WTC11 (cell line): Measurements from ENCODE around the gene FDXR. TPM values are rescaled to one million over a fixed set of nuclear protein-coding genes. Genes with fewer than 3 reads are reported as not detected.

Source experiments
- ATAC-seq: fragments of 200-7000 bp; cut with Tn5 transposase; 2 replicates; pipeline ENCODE4 v1.10.0; 2021; ENCODE audit warnings: mild to moderate bottlenecking, moderate library complexity
- CTCF ChIA-PET: fragments of 300-600 bp; sonication (Branson Sonifier 250); formaldehyde crosslinking; loops from one replicate; lab custom pipeline; 2021; ENCODE audit warnings: antibody characterized with exemption; lab: Charles Lee
- POLR2A ChIA-PET: fragments of 350-600 bp; sonication (Branson Sonifier 250); formaldehyde crosslinking; loops from one replicate; lab custom pipeline; 2021; ENCODE audit warnings: antibody characterized with exemption; lab: Charles Lee
- DNase-seq: peaks from one replicate; pipeline ENCODE4 v3.0.0; 2021; ENCODE audit warnings: low spot score
- H3K27ac Mint-ChIP-seq: 2 replicates; pipeline ENCODE4 v1.8.0; 2021; ENCODE audit warnings: mixed read lengths
- H3K27me3 Mint-ChIP-seq: 2 replicates; pipeline ENCODE4 v1.8.0; 2021; ENCODE audit warnings: low read depth, mild to moderate bottlenecking, moderate library complexity, mixed read lengths
- H3K36me3 Mint-ChIP-seq: 2 replicates; pipeline ENCODE4 v1.8.0; 2021; ENCODE audit warnings: mixed read lengths
- H3K4me1 Mint-ChIP-seq: 2 replicates; pipeline ENCODE4 v1.8.0; 2022; ENCODE audit warnings: mixed read lengths
- H3K4me3 Mint-ChIP-seq: 2 replicates; pipeline ENCODE4 v1.8.0; 2021; ENCODE audit warnings: mild to moderate bottlenecking, moderate library complexity, mixed read lengths
- H3K9me3 Mint-ChIP-seq: 2 replicates; pipeline ENCODE4 v1.8.0; 2021; ENCODE audit warnings: mixed read lengths
- GABPB1 ChIP-seq: sonication (generic); formaldehyde crosslinking; IDR thresholded peaks from 2 replicates; pipeline ENCODE4 v1.8.1; 2023; ENCODE audit warnings: mild to moderate bottlenecking, missing genetic modification reagents
- GTF2I ChIP-seq: fragments of 250-450 bp; sonication (Bioruptor Pico); conservative IDR thresholded peaks from 2 replicates; pipeline ENCODE4 v1.4.0; 2021; ENCODE audit warnings: mild to moderate bottlenecking
- NR2C2 ChIP-seq: sonication (generic); formaldehyde crosslinking; IDR thresholded peaks from 2 replicates; pipeline ENCODE4 v1.8.0; 2022; ENCODE audit warnings: mild to moderate bottlenecking, missing genetic modification reagents
- OVOL2 ChIP-seq: fragments of 250-450 bp; sonication (Bioruptor Pico); IDR thresholded peaks from 2 replicates; pipeline ENCODE4 v1.9.0; 2021; ENCODE audit warnings: mild to moderate bottlenecking, borderline replicate concordance
- SOX15 ChIP-seq: fragments of 250-450 bp; sonication (Bioruptor Pico); IDR thresholded peaks from 2 replicates; pipeline ENCODE4 v1.9.0; 2021; ENCODE audit warnings: mild to moderate bottlenecking
- TEAD1 ChIP-seq: sonication (generic); formaldehyde crosslinking; IDR thresholded peaks from 2 replicates; pipeline ENCODE4 v1.8.0; 2022; ENCODE audit warnings: mild to moderate bottlenecking, missing genetic modification reagents
- TEAD4 ChIP-seq: sonication (generic); formaldehyde crosslinking; IDR thresholded peaks from 2 replicates; pipeline ENCODE4 v1.8.0; 2022; ENCODE audit warnings: mild to moderate bottlenecking, missing genetic modification reagents
- ZNF263 ChIP-seq: sonication (generic); formaldehyde crosslinking; IDR thresholded peaks from 2 replicates; pipeline ENCODE4 v1.8.1; 2022; ENCODE audit warnings: low read depth, mild to moderate bottlenecking, moderate library complexity, missing genetic modification reagents
- total RNA-seq: library from RNA; stranded (reverse); gene quantifications from 3 replicates; pipeline ENCODE4 v1.2.3, GENCODE V29; 2021
- TF ChIP-seq, protein P1 (sequence below): sonication (generic); formaldehyde crosslinking; IDR thresholded peaks from 2 replicates; pipeline ENCODE4 v1.8.0; 2022; ENCODE audit warnings: missing genetic modification reagents
- TF ChIP-seq, protein P2 (sequence below): sonication (generic); formaldehyde crosslinking; IDR thresholded peaks from 2 replicates; pipeline ENCODE4 v1.8.0; 2023; ENCODE audit warnings: missing genetic modification reagents
- TF ChIP-seq, protein P3 (sequence below): sonication (generic); formaldehyde crosslinking; IDR thresholded peaks from 2 replicates; pipeline ENCODE4 v1.8.0; 2022; ENCODE audit warnings: mild to moderate bottlenecking, missing genetic modification reagents
- TF ChIP-seq, protein P4 (sequence below): sonication (generic); formaldehyde crosslinking; IDR thresholded peaks from 2 replicates; pipeline ENCODE4 v1.8.1; 2022; ENCODE audit warnings: mild to moderate bottlenecking, moderate library complexity, missing genetic modification reagents
- TF ChIP-seq, protein P5 (sequence below): fragments of 250-450 bp; sonication (Bioruptor Pico); conservative IDR thresholded peaks from 2 replicates; pipeline ENCODE4 v1.9.0; 2021; ENCODE audit warnings: mild to moderate bottlenecking
- TF ChIP-seq, protein P6 (sequence below): fragments of 250-450 bp; sonication (Bioruptor Pico); IDR thresholded peaks from 2 replicates; pipeline ENCODE4 v1.9.0; 2021; ENCODE audit warnings: moderate library complexity, mild to moderate bottlenecking, inconsistent platforms, borderline replicate concordance

Gene FDXR
- total RNA-seq, 1 experiment from 2014 or later: 52.8 TPM

DNA sequence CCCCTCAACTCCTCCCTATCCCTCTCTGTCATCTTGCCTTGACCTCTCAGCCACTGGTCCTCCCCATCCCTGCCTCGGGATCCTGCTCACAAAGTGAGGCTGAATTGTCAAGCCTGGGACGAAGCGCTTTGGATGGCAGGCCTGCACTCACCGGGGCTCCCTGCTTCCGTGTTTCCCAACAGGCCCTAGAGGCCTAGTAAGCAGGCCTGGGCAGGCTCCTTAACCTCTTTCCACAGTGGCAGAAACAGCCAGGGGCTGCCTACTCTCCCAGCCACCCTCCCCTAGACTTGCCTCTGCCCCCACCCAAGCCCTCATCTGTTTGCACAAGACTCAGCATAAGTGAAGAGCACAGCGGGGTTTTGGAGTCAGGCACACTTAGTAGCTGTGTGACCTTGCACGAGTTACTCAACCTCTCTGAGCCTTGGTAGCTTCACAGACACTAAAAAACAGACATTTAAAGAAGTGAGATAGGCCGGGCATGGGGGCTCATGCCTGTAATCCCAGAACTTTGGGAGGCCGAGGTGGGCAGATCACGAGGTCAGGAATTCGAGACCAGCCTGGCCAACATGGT lies 25.7 kb upstream of the FDXR start:
- Mint-ChIP-seq H3K4me1 (peaks cover 6% of the 10 kb centered on the region; the same call in 1 of the 2 replicates), H3K27me3 (peaks cover 44% of the 10 kb centered on the region), H3K4me3 (no peak overlapping the region), H3K9me3 (no peaks in the 10 kb centered on the region)
- POLR2A ChIA-PET: no interaction called here
- no peak for ATAC-seq
- TF ChIP-seq OVOL2 (CRISPR knock-in tag): no peak
- no peak for TF ChIP-seq ZNF263 (CRISPR knock-in tag)
- no peak for TF ChIP-seq SOX15 (CRISPR knock-in tag)
- TF ChIP-seq TEAD4: no peak
- TF ChIP-seq, protein P1, sequence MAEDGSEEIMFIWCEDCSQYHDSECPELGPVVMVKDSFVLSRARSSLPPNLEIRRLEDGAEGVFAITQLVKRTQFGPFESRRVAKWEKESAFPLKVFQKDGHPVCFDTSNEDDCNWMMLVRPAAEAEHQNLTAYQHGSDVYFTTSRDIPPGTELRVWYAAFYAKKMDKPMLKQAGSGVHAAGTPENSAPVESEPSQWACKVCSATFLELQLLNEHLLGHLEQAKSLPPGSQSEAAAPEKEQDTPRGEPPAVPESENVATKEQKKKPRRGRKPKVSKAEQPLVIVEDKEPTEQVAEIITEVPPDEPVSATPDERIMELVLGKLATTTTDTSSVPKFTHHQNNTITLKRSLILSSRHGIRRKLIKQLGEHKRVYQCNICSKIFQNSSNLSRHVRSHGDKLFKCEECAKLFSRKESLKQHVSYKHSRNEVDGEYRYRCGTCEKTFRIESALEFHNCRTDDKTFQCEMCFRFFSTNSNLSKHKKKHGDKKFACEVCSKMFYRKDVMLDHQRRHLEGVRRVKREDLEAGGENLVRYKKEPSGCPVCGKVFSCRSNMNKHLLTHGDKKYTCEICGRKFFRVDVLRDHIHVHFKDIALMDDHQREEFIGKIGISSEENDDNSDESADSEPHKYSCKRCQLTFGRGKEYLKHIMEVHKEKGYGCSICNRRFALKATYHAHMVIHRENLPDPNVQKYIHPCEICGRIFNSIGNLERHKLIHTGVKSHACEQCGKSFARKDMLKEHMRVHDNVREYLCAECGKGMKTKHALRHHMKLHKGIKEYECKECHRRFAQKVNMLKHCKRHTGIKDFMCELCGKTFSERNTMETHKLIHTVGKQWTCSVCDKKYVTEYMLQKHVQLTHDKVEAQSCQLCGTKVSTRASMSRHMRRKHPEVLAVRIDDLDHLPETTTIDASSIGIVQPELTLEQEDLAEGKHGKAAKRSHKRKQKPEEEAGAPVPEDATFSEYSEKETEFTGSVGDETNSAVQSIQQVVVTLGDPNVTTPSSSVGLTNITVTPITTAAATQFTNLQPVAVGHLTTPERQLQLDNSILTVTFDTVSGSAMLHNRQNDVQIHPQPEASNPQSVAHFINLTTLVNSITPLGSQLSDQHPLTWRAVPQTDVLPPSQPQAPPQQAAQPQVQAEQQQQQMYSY (CRISPR knock-in tag): no peak
- TF ChIP-seq NR2C2 (CRISPR knock-in tag): no peak
- TF ChIP-seq GTF2I (CRISPR knock-in tag): no peak
- no peak for TF ChIP-seq TEAD1
- TF ChIP-seq, protein P2, sequence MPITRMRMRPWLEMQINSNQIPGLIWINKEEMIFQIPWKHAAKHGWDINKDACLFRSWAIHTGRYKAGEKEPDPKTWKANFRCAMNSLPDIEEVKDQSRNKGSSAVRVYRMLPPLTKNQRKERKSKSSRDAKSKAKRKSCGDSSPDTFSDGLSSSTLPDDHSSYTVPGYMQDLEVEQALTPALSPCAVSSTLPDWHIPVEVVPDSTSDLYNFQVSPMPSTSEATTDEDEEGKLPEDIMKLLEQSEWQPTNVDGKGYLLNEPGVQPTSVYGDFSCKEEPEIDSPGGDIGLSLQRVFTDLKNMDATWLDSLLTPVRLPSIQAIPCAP (CRISPR knock-in tag): no peak
- no peak for TF ChIP-seq GABPB1 (CRISPR knock-in tag)
- TF ChIP-seq, protein P3, sequence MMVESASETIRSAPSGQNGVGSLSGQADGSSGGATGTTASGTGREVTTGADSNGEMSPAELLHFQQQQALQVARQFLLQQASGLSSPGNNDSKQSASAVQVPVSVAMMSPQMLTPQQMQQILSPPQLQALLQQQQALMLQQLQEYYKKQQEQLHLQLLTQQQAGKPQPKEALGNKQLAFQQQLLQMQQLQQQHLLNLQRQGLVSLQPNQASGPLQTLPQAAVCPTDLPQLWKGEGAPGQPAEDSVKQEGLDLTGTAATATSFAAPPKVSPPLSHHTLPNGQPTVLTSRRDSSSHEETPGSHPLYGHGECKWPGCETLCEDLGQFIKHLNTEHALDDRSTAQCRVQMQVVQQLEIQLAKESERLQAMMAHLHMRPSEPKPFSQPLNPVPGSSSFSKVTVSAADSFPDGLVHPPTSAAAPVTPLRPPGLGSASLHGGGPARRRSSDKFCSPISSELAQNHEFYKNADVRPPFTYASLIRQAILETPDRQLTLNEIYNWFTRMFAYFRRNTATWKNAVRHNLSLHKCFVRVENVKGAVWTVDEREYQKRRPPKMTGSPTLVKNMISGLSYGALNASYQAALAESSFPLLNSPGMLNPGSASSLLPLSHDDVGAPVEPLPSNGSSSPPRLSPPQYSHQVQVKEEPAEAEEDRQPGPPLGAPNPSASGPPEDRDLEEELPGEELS (CRISPR knock-in tag): no peak
- TF ChIP-seq, protein P4, sequence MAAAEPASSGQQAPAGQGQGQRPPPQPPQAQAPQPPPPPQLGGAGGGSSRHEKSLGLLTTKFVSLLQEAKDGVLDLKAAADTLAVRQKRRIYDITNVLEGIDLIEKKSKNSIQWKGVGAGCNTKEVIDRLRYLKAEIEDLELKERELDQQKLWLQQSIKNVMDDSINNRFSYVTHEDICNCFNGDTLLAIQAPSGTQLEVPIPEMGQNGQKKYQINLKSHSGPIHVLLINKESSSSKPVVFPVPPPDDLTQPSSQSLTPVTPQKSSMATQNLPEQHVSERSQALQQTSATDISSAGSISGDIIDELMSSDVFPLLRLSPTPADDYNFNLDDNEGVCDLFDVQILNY (CRISPR knock-in tag): no peak
- TF ChIP-seq, protein P5, sequence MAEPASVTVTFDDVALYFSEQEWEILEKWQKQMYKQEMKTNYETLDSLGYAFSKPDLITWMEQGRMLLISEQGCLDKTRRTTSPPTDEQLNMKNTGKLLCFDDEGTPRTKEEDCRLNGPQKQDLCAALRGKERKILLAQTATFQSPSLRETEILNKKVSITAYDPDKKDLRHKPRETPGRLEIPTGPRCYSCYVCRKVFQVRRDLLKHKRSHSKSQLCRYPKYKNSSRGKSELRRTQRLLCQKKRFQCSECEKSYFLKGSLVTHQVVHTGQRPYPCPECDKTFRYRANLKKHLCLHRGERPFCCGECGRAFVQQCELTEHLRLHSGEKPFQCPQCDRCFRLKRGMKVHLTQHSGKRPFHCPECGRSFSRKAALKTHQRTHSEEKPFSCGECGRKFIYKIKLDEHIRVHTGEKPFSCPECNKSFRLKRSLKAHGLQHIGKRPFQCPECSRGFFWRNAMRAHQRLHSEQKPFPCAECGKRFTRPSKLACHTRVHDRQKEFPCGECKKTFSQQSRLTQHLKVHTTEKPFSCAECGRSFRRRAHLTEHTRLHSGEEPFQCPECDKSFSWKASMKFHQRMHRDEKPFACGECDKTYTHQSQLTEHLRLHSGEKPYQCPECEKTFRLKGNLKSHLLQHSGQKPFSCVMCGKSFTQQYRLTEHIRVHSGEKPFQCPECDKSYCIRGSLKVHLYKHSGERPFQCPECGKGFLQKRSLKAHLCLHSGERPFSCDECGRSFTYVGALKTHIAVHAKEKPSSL (CRISPR knock-in tag): no peak
- TF ChIP-seq, protein P6, sequence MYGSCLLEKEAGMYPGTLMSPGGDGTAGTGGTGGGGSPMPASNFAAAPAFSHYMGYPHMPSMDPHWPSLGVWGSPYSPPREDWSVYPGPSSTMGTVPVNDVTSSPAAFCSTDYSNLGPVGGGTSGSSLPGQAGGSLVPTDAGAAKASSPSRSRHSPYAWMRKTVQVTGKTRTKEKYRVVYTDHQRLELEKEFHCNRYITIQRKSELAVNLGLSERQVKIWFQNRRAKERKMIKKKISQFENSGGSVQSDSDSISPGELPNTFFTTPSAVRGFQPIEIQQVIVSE (CRISPR knock-in tag): no peak
- TF ChIP-seq, all 79 proteins: peak for 0
- CTCF ChIA-PET: interaction anchor here (2.6 kb wide), 1 partner anchor 36 kb away, joined by 15 read pairs; no protein-coding TSS in a partner anchor
- no peaks in the 10 kb centered on the region for H3K36me3 Mint-ChIP-seq
- no peak overlapping the region for H3K27ac Mint-ChIP-seq
- no peak for DNase-seq
